Neural cell (in vitro differentiated cells): ENCODE data around the gene UROC1.

Source experiments
- CTCF ChIP-seq: fragments of 450-650 bp; IDR thresholded peaks from 2 replicates; pipeline ENCODE4 v1.5.1; 2014; ENCODE audit warnings: antibody characterized with exemption, mild to moderate bottlenecking, moderate library complexity; ENCODE audit not compliant: poor library complexity, severe bottlenecking
- EP300 ChIP-seq: fragments of 450-650 bp; conservative IDR thresholded peaks from 2 replicates; pipeline ENCODE4 v1.6.1; 2014; ENCODE audit warnings: antibody characterized with exemption, mild to moderate bottlenecking, moderate library complexity; ENCODE audit not compliant: poor library complexity, severe bottlenecking
- EZH2 ChIP-seq: fragments of 200-600, 300-800 bp; shearing (Covaris generic), sonication (generic); IDR thresholded peaks from 2 replicates; pipeline ENCODE4 v1.6.1; 2014; ENCODE audit warnings: antibody characterized with exemption, low read length, borderline replicate concordance, mild to moderate bottlenecking; ENCODE audit not compliant: insufficient read depth, poor library complexity, severe bottlenecking
- MXI1 ChIP-seq: fragments of 450-650 bp; conservative IDR thresholded peaks from 2 replicates; pipeline ENCODE4 v1.6.1; 2014; ENCODE audit warnings: antibody characterized with exemption, mild to moderate bottlenecking; ENCODE audit not compliant: poor library complexity, severe bottlenecking
- POLR2AphosphoS5 ChIP-seq: IDR thresholded peaks from 2 replicates; pipeline ENCODE4 v1.6.1; 2012
- RAD21 ChIP-seq: fragments of 450-650 bp; conservative IDR thresholded peaks from 2 replicates; pipeline ENCODE4 v1.6.1; 2014; ENCODE audit warnings: antibody characterized with exemption, mild to moderate bottlenecking, moderate library complexity
- REST ChIP-seq: IDR thresholded peaks from 2 replicates; pipeline ENCODE4 v1.6.1; 2012; ENCODE audit warnings: borderline replicate concordance
- SMC3 ChIP-seq: fragments of 450-650 bp; conservative IDR thresholded peaks from 2 replicates; pipeline ENCODE4 v1.6.1; 2014; ENCODE audit warnings: antibody characterized with exemption, mild to moderate bottlenecking, moderate library complexity; ENCODE audit not compliant: poor library complexity
- TAF1 ChIP-seq: IDR thresholded peaks from 2 replicates; pipeline ENCODE4 v1.6.1; 2012; ENCODE audit warnings: low read depth

- TF ChIP-seq TAF1, result no peak
- no peak for TF ChIP-seq CTCF
- no peak for TF ChIP-seq SMC3
- TF ChIP-seq POLR2AphosphoS5, result no peak
- TF ChIP-seq RAD21, result no peak
- TF ChIP-seq EP300, result no peak
- no peak for TF ChIP-seq EZH2
- TF ChIP-seq MXI1, result no peak
- TF ChIP-seq REST, result no peak
Observed at GRCh38 chr3:126456766-126457388, 60.7 kb downstream of the UROC1 start.
